Neural cell (in vitro differentiated cells): ENCODE results near the gene PDIA4. TPM values are rescaled to one million over a fixed set of nuclear protein-coding genes. Genes with fewer than 3 reads are reported as not detected.
"Not testable (repeated sequence)": the region's sequence is repeated elsewhere in the genome, so short reads cannot be mapped to it uniquely, and the experiment has no call there.

ENCODE experiments used
- H2AFZ ChIP-seq: fragments of 200-600, 300-800 bp; sonication (generic), shearing (Covaris generic); 2 replicates; pipeline ENCODE4 v1.6.0; 2014; ENCODE audit warnings: low read depth, mild to moderate bottlenecking, antibody characterized with exemption, low read length, moderate library complexity
- H3F3A ChIP-seq: fragments of 200-600 bp; shearing (Covaris generic); 2 replicates; pipeline ENCODE4 v1.6.1; 2016; ENCODE audit warnings: mild to moderate bottlenecking, moderate library complexity, mixed read lengths, antibody characterized with exemption, low read length; ENCODE audit not compliant: insufficient read depth, poor library complexity, severe bottlenecking
- H3K27ac ChIP-seq: fragments of 200-600, 300-800 bp; sonication (generic), shearing (Covaris generic); 2 replicates; pipeline ENCODE4 v1.5.1; 2014; ENCODE audit warnings: mild to moderate bottlenecking, low read length, moderate library complexity
- H3K27me3 ChIP-seq: fragments of 300-800, 200-600 bp; sonication (generic), shearing (Covaris generic); 2 replicates; pipeline ENCODE4 v1.6.0; 2014; ENCODE audit warnings: mild to moderate bottlenecking, low read depth, low read length, moderate library complexity; ENCODE audit not compliant: insufficient read depth
- H3K36me3 ChIP-seq: fragments of 300-800, 200-600 bp; sonication (generic), shearing (Covaris generic); 2 replicates; pipeline ENCODE4 v1.5.1; 2014; ENCODE audit warnings: mild to moderate bottlenecking, antibody characterized with exemption, low read length, moderate library complexity; ENCODE audit not compliant: insufficient read depth
- H3K4me2 ChIP-seq: fragments of 300-800, 200-600 bp; sonication (generic), shearing (Covaris generic); 2 replicates; pipeline ENCODE4 v1.6.0; 2014; ENCODE audit warnings: mild to moderate bottlenecking, low read length
- H3K4me3 ChIP-seq: fragments of 300-800, 200-600 bp; sonication (generic), shearing (Covaris generic); 2 replicates; pipeline ENCODE4 v1.5.1; 2014; ENCODE audit warnings: mild to moderate bottlenecking, low read length, moderate library complexity
- H3K79me2 ChIP-seq: fragments of 200-600 bp; shearing (Covaris generic); replicated peaks from 2 replicates; pipeline ENCODE4 v1.6.0; 2014; ENCODE audit warnings: mild to moderate bottlenecking, low read length, moderate library complexity; ENCODE audit not compliant: insufficient read depth
- H3K9ac ChIP-seq: fragments of 300-800, 200-600 bp; sonication (generic), shearing (Covaris generic); 2 replicates; pipeline ENCODE4 v1.6.1; 2016; ENCODE audit warnings: mild to moderate bottlenecking, low read length, mixed read lengths
- H3K9me2 ChIP-seq: fragments of 200-600 bp; shearing (Covaris generic); 2 replicates; pipeline ENCODE4 v1.6.1; 2016; ENCODE audit warnings: mild to moderate bottlenecking, low read length, mixed read lengths; ENCODE audit not compliant: insufficient read depth
- H3K9me3 ChIP-seq: fragments of 200-600, 300-800 bp; sonication (generic), shearing (Covaris generic); 2 replicates; pipeline ENCODE4 v1.6.1; 2016; ENCODE audit warnings: mild to moderate bottlenecking, mixed run types, low read length, moderate library complexity, mixed read lengths
- H4K20me1 ChIP-seq: fragments of 200-600 bp; shearing (Covaris generic); 2 replicates; pipeline ENCODE4 v1.6.1; 2016; ENCODE audit warnings: mild to moderate bottlenecking, mixed run types; ENCODE audit not compliant: insufficient read depth
- CTCF ChIP-seq: fragments of 450-650 bp; IDR thresholded peaks from 2 replicates; pipeline ENCODE4 v1.5.1; 2014; ENCODE audit warnings: antibody characterized with exemption, mild to moderate bottlenecking, moderate library complexity; ENCODE audit not compliant: poor library complexity, severe bottlenecking
- EP300 ChIP-seq: fragments of 450-650 bp; conservative IDR thresholded peaks from 2 replicates; pipeline ENCODE4 v1.6.1; 2014; ENCODE audit warnings: antibody characterized with exemption, mild to moderate bottlenecking, moderate library complexity; ENCODE audit not compliant: poor library complexity, severe bottlenecking
- EZH2 ChIP-seq: fragments of 200-600, 300-800 bp; shearing (Covaris generic), sonication (generic); IDR thresholded peaks from 2 replicates; pipeline ENCODE4 v1.6.1; 2014; ENCODE audit warnings: antibody characterized with exemption, low read length, borderline replicate concordance, mild to moderate bottlenecking; ENCODE audit not compliant: insufficient read depth, poor library complexity, severe bottlenecking
- MXI1 ChIP-seq: fragments of 450-650 bp; conservative IDR thresholded peaks from 2 replicates; pipeline ENCODE4 v1.6.1; 2014; ENCODE audit warnings: antibody characterized with exemption, mild to moderate bottlenecking; ENCODE audit not compliant: poor library complexity, severe bottlenecking
- POLR2AphosphoS5 ChIP-seq: IDR thresholded peaks from 2 replicates; pipeline ENCODE4 v1.6.1; 2012
- RAD21 ChIP-seq: fragments of 450-650 bp; conservative IDR thresholded peaks from 2 replicates; pipeline ENCODE4 v1.6.1; 2014; ENCODE audit warnings: antibody characterized with exemption, mild to moderate bottlenecking, moderate library complexity
- REST ChIP-seq: IDR thresholded peaks from 2 replicates; pipeline ENCODE4 v1.6.1; 2012; ENCODE audit warnings: borderline replicate concordance
- SMC3 ChIP-seq: fragments of 450-650 bp; conservative IDR thresholded peaks from 2 replicates; pipeline ENCODE4 v1.6.1; 2014; ENCODE audit warnings: antibody characterized with exemption, mild to moderate bottlenecking, moderate library complexity; ENCODE audit not compliant: poor library complexity
- TAF1 ChIP-seq: IDR thresholded peaks from 2 replicates; pipeline ENCODE4 v1.6.1; 2012; ENCODE audit warnings: low read depth
- polyA plus RNA-seq: library from polyadenylated mRNA; depleted of rRNA; stranded (reverse); fragments of >200 nt; gene quantifications from 2 replicates; pipeline ENCODE4 v1.2.3, GENCODE V29; 2014

Gene PDIA4
- polyA plus RNA-seq, 1 donor from 2014 or later = 41.8 TPM

- no peak overlapping the region for H3K27ac ChIP-seq
- H3K4me2 ChIP-seq = no peak overlapping the region
- no peak overlapping the region for H2AFZ ChIP-seq
- H3K9ac ChIP-seq = no peak overlapping the region
- H4K20me1 ChIP-seq = no peaks in the 10 kb centered on the region
- H3K36me3 ChIP-seq = no peaks in the 10 kb centered on the region
- no peaks in the 10 kb centered on the region for H3K9me2 ChIP-seq
- no peak overlapping the region for H3K4me3 ChIP-seq
- no peaks in the 10 kb centered on the region for H3K9me3 ChIP-seq
- H3K79me2 ChIP-seq = no peaks in the 10 kb centered on the region
- no peaks in the 10 kb centered on the region for H3K27me3 ChIP-seq
- TF ChIP-seq RAD21 (no peak), SMC3 (no peak), EP300 (no peak), TAF1 (no peak), CTCF (no peak), REST (no peak), POLR2AphosphoS5 (no peak), EZH2 (no peak), MXI1 (no peak)
- H3F3A ChIP-seq = no peaks in the 10 kb centered on the region
These were observed 35.2 kb upstream of the PDIA4 start for GRCh38 chr7:149063476-149063875.

GRCh38 chr7:149062217-149062899 lies 34.1 kb upstream of the PDIA4 start:
- not testable (repeated sequence) for H4K20me1 ChIP-seq, H3K27ac ChIP-seq, H3K27me3 ChIP-seq, H3K4me3 ChIP-seq, H3K9me2 ChIP-seq, H3K9me3 ChIP-seq, H3K79me2 ChIP-seq, H3F3A ChIP-seq, H3K4me2 ChIP-seq, H3K36me3 ChIP-seq, H3K9ac ChIP-seq, H2AFZ ChIP-seq

- H3K9me3 ChIP-seq = no peaks in the 10 kb centered on the region
- H4K20me1 ChIP-seq = no peaks in the 10 kb centered on the region
- H3K9me2 ChIP-seq = no peaks in the 10 kb centered on the region
- no peaks in the 10 kb centered on the region for H3K79me2 ChIP-seq
- TF ChIP-seq RAD21 = no peak
- no peak for TF ChIP-seq POLR2AphosphoS5
- no peak for TF ChIP-seq EZH2
- no peak for TF ChIP-seq REST
- H3K4me2 ChIP-seq = no peak overlapping the region
- no peak overlapping the region for H3K27ac ChIP-seq
- H3F3A ChIP-seq = no peaks in the 10 kb centered on the region
- H3K36me3 ChIP-seq = no peaks in the 10 kb centered on the region
- H3K9ac ChIP-seq = no peak overlapping the region
- H2AFZ ChIP-seq = no peak overlapping the region
- H3K27me3 ChIP-seq = no peaks in the 10 kb centered on the region
- no peak overlapping the region for H3K4me3 ChIP-seq
These were observed 31.9 kb upstream of the PDIA4 start for GRCh38 chr7:149060156-149060555.
